Cardiac muscle cell (in vitro differentiated cells and primary cell): Measurements from ENCODE around the gene ARHGAP26. TPM values are rescaled to one million over a fixed set of nuclear protein-coding genes. Genes with fewer than 3 reads are reported as not detected.

Source experiments
- DNase-seq, 2 donors: peaks; one replicate each; pipeline versions ENCODE4 v3.0.0 to v3.0.0-alpha.2; 2010 to 2017; ENCODE audit warnings: low read depth in 1 of 2, low spot score in 1 of 2
- H3K27ac ChIP-seq: fragments of 200-600 bp; sonication (generic); 2 replicates; pipeline ENCODE4 v1.5.1; 2016
- H3K27me3 ChIP-seq: fragments of 200-600 bp; sonication (generic); 2 replicates; pipeline ENCODE4 v1.6.0; 2016; ENCODE audit warnings: control low read depth
- H3K36me3 ChIP-seq: fragments of 200-600 bp; sonication (generic); 2 replicates; pipeline ENCODE4 v1.5.1; 2016; ENCODE audit warnings: control low read depth
- H3K4me1 ChIP-seq: fragments of 200-600 bp; sonication (generic); 2 replicates; pipeline ENCODE4 v1.8.1; 2017; ENCODE audit warnings: low read depth, mild to moderate bottlenecking, mixed run types
- H3K4me3 ChIP-seq: fragments of 200-600 bp; sonication (generic); 2 replicates; pipeline ENCODE4 v1.5.1; 2016; ENCODE audit warnings: mild to moderate bottlenecking
- H3K9me3 ChIP-seq: fragments of 200-600 bp; sonication (generic); 2 replicates; pipeline ENCODE4 v1.5.1; 2017; ENCODE audit warnings: low read depth, mild to moderate bottlenecking, control low read depth
- polyA plus RNA-seq: library from polyadenylated mRNA; unstranded; fragments of >200 nt; fragmentation: Nextera tagmentation; extraction: Ambion mirVana; gene quantifications from 2 replicates; pipeline ENCODE4 v1.2.1, GENCODE V29; 2016
- total RNA-seq: library from RNA; depleted of rRNA; stranded (reverse); fragments of >200 nt; gene quantifications from 2 replicates; pipeline ENCODE4 v1.2.3, GENCODE V29; 2016
- TF ChIP-seq, protein P1 (sequence below): IDR thresholded peaks from 2 replicates; pipeline ENCODE4 v1.5.1; 2012; ENCODE audit warnings: low read depth, mild to moderate bottlenecking, low read length

The ARHGAP26 gene
- total and polyA plus RNA-seq, 2 experiments from 2014 or later, result 12.7 to 16.2 TPM

DNA sequence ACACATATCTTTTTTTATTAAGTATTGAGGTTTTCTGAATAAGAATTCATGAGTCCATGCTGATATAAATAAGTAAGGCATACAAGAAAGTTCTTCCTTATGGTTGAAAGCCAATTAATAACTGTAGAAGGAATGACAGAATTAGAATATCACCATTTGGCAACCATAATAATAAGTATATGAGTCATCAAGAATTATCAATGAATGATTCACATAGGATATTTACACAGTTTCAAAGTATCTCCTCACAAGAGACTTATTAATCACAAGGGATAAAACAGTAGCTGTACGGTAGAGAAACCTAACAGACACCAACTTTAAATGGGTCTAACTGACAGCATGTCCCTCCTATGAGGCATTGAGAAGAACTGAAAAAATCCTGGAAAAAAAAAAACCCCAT lies 471.7 kb downstream of the ARHGAP26 start:
- Histone ChIP-seq H3K27me3 (no peaks in the 10 kb centered on the region), H3K9me3 (no peaks in the 10 kb centered on the region), H3K27ac (no peak overlapping the region), H3K4me1 (peaks cover 10% of the 10 kb centered on the region), H3K36me3 (no peaks in the 10 kb centered on the region), H3K4me3 (no peak overlapping the region)
- TF ChIP-seq, protein P1, sequence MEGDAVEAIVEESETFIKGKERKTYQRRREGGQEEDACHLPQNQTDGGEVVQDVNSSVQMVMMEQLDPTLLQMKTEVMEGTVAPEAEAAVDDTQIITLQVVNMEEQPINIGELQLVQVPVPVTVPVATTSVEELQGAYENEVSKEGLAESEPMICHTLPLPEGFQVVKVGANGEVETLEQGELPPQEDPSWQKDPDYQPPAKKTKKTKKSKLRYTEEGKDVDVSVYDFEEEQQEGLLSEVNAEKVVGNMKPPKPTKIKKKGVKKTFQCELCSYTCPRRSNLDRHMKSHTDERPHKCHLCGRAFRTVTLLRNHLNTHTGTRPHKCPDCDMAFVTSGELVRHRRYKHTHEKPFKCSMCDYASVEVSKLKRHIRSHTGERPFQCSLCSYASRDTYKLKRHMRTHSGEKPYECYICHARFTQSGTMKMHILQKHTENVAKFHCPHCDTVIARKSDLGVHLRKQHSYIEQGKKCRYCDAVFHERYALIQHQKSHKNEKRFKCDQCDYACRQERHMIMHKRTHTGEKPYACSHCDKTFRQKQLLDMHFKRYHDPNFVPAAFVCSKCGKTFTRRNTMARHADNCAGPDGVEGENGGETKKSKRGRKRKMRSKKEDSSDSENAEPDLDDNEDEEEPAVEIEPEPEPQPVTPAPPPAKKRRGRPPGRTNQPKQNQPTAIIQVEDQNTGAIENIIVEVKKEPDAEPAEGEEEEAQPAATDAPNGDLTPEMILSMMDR, result no peak
- DNase-seq, result no peak

DNA sequence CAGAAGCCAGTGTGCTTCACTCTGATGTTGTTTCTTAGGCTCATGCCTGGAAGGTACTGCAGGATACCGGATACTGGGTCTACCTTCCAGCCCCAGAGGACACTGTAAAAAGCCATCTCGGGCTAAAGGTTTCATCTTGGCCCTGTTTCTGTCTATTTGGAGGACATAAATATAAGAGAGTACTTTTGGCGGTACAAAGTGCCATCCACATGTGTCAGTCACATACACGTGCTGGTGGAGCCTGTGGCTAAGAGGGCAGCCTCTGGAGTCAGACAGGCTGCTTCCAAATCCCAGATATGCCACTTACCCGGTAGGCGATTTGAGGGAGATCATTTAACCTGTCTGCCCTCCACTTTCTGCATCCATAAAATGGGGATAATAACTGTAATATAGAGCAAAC lies 472.9 kb downstream of the ARHGAP26 start:
- Histone ChIP-seq H3K36me3 (no peaks in the 10 kb centered on the region), H3K27ac (no peak overlapping the region), H3K4me1 (peaks cover 10% of the 10 kb centered on the region), H3K4me3 (no peak overlapping the region), H3K27me3 (no peaks in the 10 kb centered on the region), H3K9me3 (no peaks in the 10 kb centered on the region)
- TF ChIP-seq, protein P1, result no peak
- no peak for DNase-seq

DNA sequence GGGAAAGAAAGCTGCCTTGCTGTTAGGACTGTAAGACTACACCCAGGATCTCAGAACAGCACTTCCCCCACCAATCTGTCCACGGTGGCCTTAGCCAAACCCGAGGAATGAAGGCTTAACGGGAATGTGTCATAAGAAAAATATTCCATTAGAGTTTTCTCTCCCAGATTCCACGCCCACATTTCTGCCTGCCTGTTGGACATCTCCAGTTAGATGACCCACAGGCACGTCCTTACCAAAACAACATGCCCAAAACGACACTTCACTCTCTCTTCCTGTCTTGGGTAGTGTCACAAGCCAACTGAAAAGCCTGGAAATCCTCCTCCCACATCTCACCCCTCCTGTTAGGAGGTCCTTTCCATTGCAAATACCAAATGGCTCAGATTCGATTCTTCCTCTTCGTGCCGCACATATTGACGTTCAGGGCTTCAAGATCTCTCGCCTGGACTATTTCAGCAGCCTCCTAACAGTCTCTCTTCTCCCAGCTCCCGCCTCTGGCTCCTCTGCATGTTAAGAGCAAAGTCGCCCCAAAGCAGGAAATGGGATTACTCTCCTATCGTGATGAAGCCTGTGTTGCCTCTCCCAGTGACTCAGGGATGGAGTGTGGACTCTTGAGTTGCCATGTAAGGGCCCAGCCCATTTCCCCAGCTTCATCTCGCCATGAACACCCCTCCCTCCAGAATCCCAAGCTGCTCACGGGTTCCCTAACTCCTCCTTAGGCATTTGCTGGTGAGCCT lies 474.0 kb downstream of the ARHGAP26 start:
- Histone ChIP-seq H3K4me1 (peaks cover 10% of the 10 kb centered on the region), H3K9me3 (no peaks in the 10 kb centered on the region), H3K4me3 (no peak overlapping the region), H3K27me3 (no peaks in the 10 kb centered on the region), H3K36me3 (no peaks in the 10 kb centered on the region), H3K27ac (no peak overlapping the region)
- peak in 1 of 2 donors; percentile 97 for DNase-seq
- TF ChIP-seq, protein P1, result no peak

DNA sequence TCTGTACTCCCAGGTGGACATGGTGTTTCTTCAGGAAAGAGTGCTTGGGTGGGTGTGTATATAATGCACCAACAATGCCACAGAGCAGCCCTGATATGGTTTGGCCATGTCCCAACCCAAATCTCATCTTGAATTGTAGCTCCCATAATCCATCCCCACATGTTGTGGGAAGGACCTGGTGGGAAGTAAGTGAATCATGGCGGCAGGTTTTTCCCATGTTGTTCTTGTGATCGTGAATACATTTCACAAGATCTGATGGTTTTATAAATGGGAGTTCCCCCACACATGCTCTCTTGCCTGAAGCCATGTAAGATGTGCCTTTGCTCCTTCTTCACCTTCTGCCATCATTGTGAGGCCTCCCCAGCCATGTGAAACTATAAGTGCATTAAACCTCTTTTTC lies 474.8 kb downstream of the ARHGAP26 start:
- Histone ChIP-seq H3K27me3 (no peaks in the 10 kb centered on the region), H3K4me1 (peaks cover 5% of the 10 kb centered on the region), H3K36me3 (no peaks in the 10 kb centered on the region), H3K9me3 (no peaks in the 10 kb centered on the region), H3K27ac (no peak overlapping the region), H3K4me3 (no peak overlapping the region)
- TF ChIP-seq, protein P1, result no peak
- DNase-seq, result no peak

DNA sequence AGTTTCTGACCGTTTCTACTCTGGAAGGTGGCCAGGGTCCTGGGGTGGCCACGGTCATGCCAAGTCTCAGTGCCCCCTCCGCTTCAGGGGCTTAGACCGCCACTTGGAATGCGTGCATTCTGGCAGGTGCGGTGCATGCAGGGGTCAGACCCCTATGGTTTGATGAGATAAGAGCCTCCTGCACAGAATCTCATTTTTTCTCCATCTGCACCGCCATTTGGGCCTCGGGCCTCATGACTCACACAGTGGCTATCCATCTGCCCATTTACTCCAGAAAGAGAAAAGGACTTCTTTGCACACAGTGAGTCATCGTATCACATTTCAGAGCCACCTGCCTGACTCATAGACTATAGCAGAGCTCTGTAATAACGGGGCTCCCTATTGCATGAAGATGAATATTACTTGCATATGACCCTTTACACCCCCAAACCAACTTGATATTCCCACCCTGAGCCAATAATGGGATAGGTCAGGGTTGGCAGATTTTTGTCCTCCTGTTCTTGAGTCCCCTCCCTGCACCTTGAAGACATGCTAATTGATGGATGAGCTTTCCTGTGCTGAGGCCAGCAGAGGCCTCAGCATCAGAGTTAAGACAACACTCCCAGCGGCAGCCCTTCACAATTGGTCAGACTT lies 475.9 kb downstream of the ARHGAP26 start:
- Histone ChIP-seq H3K9me3 (no peaks in the 10 kb centered on the region), H3K36me3 (no peaks in the 10 kb centered on the region), H3K4me1 (peaks cover 1% of the 10 kb centered on the region), H3K27ac (no peak overlapping the region), H3K27me3 (no peaks in the 10 kb centered on the region), H3K4me3 (no peak overlapping the region)
- TF ChIP-seq, protein P1, result no peak
- DNase-seq, result peak in 1 of 2 donors; percentile 84
